ENCODE data around the gene AEBP1. TPM values are rescaled to one million over a fixed set of nuclear protein-coding genes. Genes with fewer than 3 reads are reported as not detected.

The AEBP1 gene
- total RNA-seq, 1 experiment from 2014 or later = not detected

- peak; percentile 59 for DNase-seq (ENCODE audit: low read depth, low spot score)
- in situ Hi-C loops (cut with HindIII; ENCODE audit: low pct_unique_long_range_greater_than_20kb, low sequenced_read_pairs) = no loop called here
Observed at GRCh38 chr7:44065431-44066110, 38.6 kb upstream of the AEBP1 start, which contains the start of gene PGAM2. Gene PGAM2 (minus strand): TSS chr7:44065567. CDS start chr7:44065529, 38 bp downstream.

- in situ Hi-C loops (cut with HindIII; ENCODE audit: low pct_unique_long_range_greater_than_20kb, low sequenced_read_pairs) = no loop called here
- no peak for DNase-seq (ENCODE audit: low read depth, low spot score)
Observed at GRCh38 chr7:44066111-44066460, 38.1 kb upstream of the AEBP1 start.

GRCh38 chr7:44066494-44067063 lies 37.6 kb upstream of the AEBP1 start:
- in situ Hi-C loops (cut with HindIII; ENCODE audit: low pct_unique_long_range_greater_than_20kb, low sequenced_read_pairs) = no loop called here

GRCh38 chr7:44067064-44067951 lies 36.8 kb upstream of the AEBP1 start:
- DNase-seq (ENCODE audit: low read depth, low spot score) = no peak
- in situ Hi-C loops (cut with HindIII; ENCODE audit: low pct_unique_long_range_greater_than_20kb, low sequenced_read_pairs) = no loop called here

More at GRCh38 chr7:44066494-44067063, 37.6 kb upstream of the AEBP1 start:
- DNase-seq (ENCODE audit: low read depth, low spot score) = no peak

- DNase-seq (ENCODE audit: low read depth, low spot score) = no peak
- in situ Hi-C loops (cut with HindIII; ENCODE audit: low pct_unique_long_range_greater_than_20kb, low sequenced_read_pairs) = no loop called here
Observed at GRCh38 chr7:44068054-44068453, 36.1 kb upstream of the AEBP1 start.

GRCh38 chr7:44071726-44072363 lies 32.3 kb upstream of the AEBP1 start:
- no peak for DNase-seq (ENCODE audit: low read depth, low spot score)
- in situ Hi-C loops (cut with HindIII; ENCODE audit: low pct_unique_long_range_greater_than_20kb, low sequenced_read_pairs) = no loop called here

GRCh38 chr7:44072364-44073231 lies 31.5 kb upstream of the AEBP1 start:
- in situ Hi-C loops (cut with HindIII; ENCODE audit: low pct_unique_long_range_greater_than_20kb, low sequenced_read_pairs) = no loop called here
- peak; percentile 88 for DNase-seq (ENCODE audit: low read depth, low spot score)

DNA sequence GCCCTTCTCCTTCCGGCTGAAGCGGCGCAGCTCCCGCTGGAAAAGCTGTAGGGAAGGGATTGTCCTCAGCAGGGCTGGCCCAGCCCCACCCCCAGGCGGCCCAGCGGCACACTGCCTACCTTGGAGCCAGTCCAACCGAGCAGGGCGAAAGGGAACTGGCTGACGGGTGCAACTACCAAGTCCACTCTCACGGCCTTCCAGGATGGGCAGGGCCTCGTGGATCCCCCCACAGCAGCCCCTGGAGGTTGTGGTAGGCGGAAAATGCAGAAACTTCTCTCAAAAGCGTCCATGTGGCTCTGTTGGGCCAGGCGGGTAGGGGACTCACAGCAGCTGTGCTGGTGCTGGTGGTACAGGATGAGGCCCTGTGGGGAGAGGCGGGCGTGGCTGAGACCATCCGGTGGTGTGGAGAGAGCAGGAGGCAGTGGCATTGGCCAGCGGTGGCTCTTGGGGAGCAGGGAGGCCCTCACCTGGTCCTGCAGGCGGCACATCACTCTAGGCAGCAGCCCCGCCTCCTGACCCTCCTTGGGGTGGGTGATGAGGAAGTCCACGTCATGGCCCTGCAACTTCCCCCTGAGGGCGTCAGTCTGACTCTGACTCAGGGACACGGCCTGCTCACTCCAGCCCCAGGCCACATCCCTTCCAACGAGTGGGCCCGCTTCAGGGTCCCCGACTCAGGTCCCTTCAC lies 30.3 kb upstream of the AEBP1 start:
- DNase-seq (ENCODE audit: low read depth, low spot score) = no peak

DNA sequence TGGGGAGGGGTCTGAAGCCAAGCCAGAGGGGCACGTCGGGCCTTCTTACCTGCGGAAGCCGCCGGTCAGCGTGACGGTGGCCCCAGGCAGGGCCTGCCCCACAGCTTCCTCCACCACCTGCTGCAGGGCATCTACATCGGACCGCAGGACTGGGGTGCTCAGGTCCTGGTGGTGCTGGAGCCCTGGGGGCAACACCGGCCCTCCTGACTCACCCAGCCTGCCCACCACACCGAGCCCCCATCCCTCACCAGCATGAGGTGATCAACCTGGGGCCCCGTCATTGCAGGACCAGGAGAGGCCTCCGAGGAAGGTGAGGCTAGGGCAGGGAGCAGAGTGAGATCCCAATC lies 29.8 kb upstream of the AEBP1 start:
- DNase-seq (ENCODE audit: low read depth, low spot score) = no peak
- in situ Hi-C loops (cut with HindIII; ENCODE audit: low pct_unique_long_range_greater_than_20kb, low sequenced_read_pairs) = no loop called here

More for the DNA sequence above, 30.3 kb upstream of the AEBP1 start:
- in situ Hi-C loops (cut with HindIII; ENCODE audit: low pct_unique_long_range_greater_than_20kb, low sequenced_read_pairs) = no loop called here

GRCh38 chr7:44075296-44076075 lies 28.7 kb upstream of the AEBP1 start:
- no peak for DNase-seq (ENCODE audit: low read depth, low spot score)
- in situ Hi-C loops (cut with HindIII; ENCODE audit: low pct_unique_long_range_greater_than_20kb, low sequenced_read_pairs) = loop anchor here (25.0 kb wide), 1 partner anchor 137 kb away; the partner anchor contains the start of gene YKT6

GRCh38 chr7:44076101-44076895 lies 27.8 kb upstream of the AEBP1 start:
- in situ Hi-C loops (cut with HindIII; ENCODE audit: low pct_unique_long_range_greater_than_20kb, low sequenced_read_pairs) = loop anchor here (25.0 kb wide), 1 partner anchor 136 kb away; the partner anchor contains the start of gene YKT6
- no peak for DNase-seq (ENCODE audit: low read depth, low spot score)

- DNase-seq (ENCODE audit: low read depth, low spot score) = no peak
- in situ Hi-C loops (cut with HindIII; ENCODE audit: low pct_unique_long_range_greater_than_20kb, low sequenced_read_pairs) = loop anchor here (25.0 kb wide), 1 partner anchor 135 kb away; the partner anchor contains the start of gene YKT6
Observed at GRCh38 chr7:44077061-44077460, 27.1 kb upstream of the AEBP1 start.

- in situ Hi-C loops (cut with HindIII; ENCODE audit: low pct_unique_long_range_greater_than_20kb, low sequenced_read_pairs) = loop anchor here (25.0 kb wide), 1 partner anchor 135 kb away; the partner anchor contains the start of gene YKT6
- no peak for DNase-seq (ENCODE audit: low read depth, low spot score)
Observed at GRCh38 chr7:44077681-44078091, 26.5 kb upstream of the AEBP1 start.

- DNase-seq (ENCODE audit: low read depth, low spot score) = no peak
- in situ Hi-C loops (cut with HindIII; ENCODE audit: low pct_unique_long_range_greater_than_20kb, low sequenced_read_pairs) = loop anchor here (25.0 kb wide), 1 partner anchor 134 kb away; the partner anchor contains the start of gene YKT6
Observed at GRCh38 chr7:44078521-44078920, 25.6 kb upstream of the AEBP1 start.
